ENCODE results near the gene MAP7D2. TPM values are rescaled to one million over a fixed set of nuclear protein-coding genes. Genes with fewer than 3 reads are reported as not detected.

Gene MAP7D2
- total RNA-seq, 1 experiment from 2014 or later: 0.91 TPM

DNA sequence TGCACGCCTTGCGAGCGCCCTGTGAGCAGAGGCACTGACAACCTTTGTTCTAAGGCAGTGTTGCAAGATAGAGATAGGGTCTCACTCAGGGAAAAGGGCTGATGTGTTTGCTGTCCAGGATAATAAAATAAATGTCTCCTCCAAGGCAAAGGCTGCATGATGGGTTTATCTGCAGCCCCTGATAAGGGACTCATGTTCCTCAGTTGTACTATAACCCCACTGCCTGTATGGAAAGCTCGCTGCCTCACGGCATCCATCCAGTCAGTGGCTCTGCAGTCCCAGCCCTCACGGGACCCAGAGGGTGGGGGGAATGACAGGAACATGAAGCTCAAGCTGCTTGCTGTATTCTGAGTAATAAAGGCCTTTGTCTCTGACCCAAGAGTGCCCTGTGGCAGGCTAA is 148.4 kb downstream of the MAP7D2 start:
- H3K79me2 ChIP-seq (ENCODE audit: low read length): no peaks in the 10 kb centered on the region
- no peaks in the 10 kb centered on the region for H4K20me1 ChIP-seq (ENCODE audit: low read length)
- H3K9me2 ChIP-seq (replicated peaks; ENCODE audit: low read length): no peaks in the 10 kb centered on the region
- DNase-seq: no peak
- ChIA-PET POLR2A (ENCODE audit: unreplicated experiment) (no interaction called here), CTCF (no interaction called here)
- no peak overlapping the region for H3K4me3 ChIP-seq (ENCODE audit: low read length)
- peaks cover 9% of the 10 kb centered on the region for H3K36me3 ChIP-seq (ENCODE audit: low read depth, low read length)
- no peak overlapping the region for H3K27ac ChIP-seq (ENCODE audit: low read length)
- H3K27me3 ChIP-seq (ENCODE audit: low read length): no peaks in the 10 kb centered on the region
- H3F3A ChIP-seq (ENCODE audit: low read length, unreplicated experiment): no peaks in the 10 kb centered on the region
- no TSS peak for BruUV-seq (replicated peaks)
- no peaks in the 10 kb centered on the region for H3K9me3 ChIP-seq (ENCODE audit: low read length)
- H2AFZ ChIP-seq (ENCODE audit: low read length): no peak overlapping the region
- peaks cover 8% of the 10 kb centered on the region; the same call in 1 of the 2 replicates for H3K4me1 ChIP-seq (ENCODE audit: insufficient read depth, low read length)
- no peak overlapping the region for H3K9ac ChIP-seq (ENCODE audit: low read length)
- ATAC-seq: no peak
- TF ChIP-seq EZH2 (IDR thresholded peaks at IDR 0.05; ENCODE audit: low read length, unreplicated experiment): no peak
- TF ChIP-seq EZH2phosphoT487 (IDR thresholded peaks at IDR 0.05; ENCODE audit: borderline replicate concordance, low read length): no peak
- no peak for TF ChIP-seq CTCF (conservative IDR thresholded peaks at IDR 0.05; ENCODE audit: low read depth, low read length)
- no peak overlapping the region for H3K4me2 ChIP-seq (ENCODE audit: low read length)
- intact Hi-C loops (cut with micrococcal nuclease): no loop called here

DNA sequence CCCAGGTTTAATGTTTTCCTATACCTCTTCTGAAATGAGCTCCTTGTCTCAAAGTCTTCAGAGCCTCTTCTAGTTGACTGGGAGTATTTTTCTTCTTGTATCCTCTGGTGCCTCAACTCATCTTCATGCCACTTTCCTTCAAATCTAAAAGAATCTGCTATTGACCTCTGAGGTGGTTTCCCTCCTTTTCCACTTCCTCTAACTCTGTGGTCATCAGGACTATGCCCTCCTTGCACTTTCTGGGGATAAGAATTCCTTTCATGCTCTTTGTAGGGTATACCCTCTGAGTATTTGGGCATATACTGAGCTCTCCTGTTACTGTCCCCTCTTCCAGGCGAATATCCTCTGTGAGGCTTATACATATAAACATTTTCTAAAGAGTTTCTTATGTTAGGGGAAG is 150.7 kb downstream of the MAP7D2 start:
- no peaks in the 10 kb centered on the region for H4K20me1 ChIP-seq (ENCODE audit: low read length)
- no peaks in the 10 kb centered on the region for H3F3A ChIP-seq (ENCODE audit: low read length, unreplicated experiment)
- H3K4me1 ChIP-seq (ENCODE audit: insufficient read depth, low read length): peaks cover 8% of the 10 kb centered on the region; the same call in 1 of the 2 replicates
- H3K27me3 ChIP-seq (ENCODE audit: low read length): no peaks in the 10 kb centered on the region
- H3K9me2 ChIP-seq (replicated peaks; ENCODE audit: low read length): no peaks in the 10 kb centered on the region
- no peaks in the 10 kb centered on the region for H3K79me2 ChIP-seq (ENCODE audit: low read length)
- peaks cover 9% of the 10 kb centered on the region for H3K36me3 ChIP-seq (ENCODE audit: low read depth, low read length)
- DNase-seq (no peak), ATAC-seq (no peak)
- H3K4me3 ChIP-seq (ENCODE audit: low read length): no peak overlapping the region
- H3K27ac ChIP-seq (ENCODE audit: low read length): no peak overlapping the region
- intact Hi-C loops (cut with micrococcal nuclease): no loop called here
- no peak overlapping the region for H3K9ac ChIP-seq (ENCODE audit: low read length)
- no peak for TF ChIP-seq EZH2 (IDR thresholded peaks at IDR 0.05; ENCODE audit: low read length, unreplicated experiment)
- TF ChIP-seq EZH2phosphoT487 (IDR thresholded peaks at IDR 0.05; ENCODE audit: borderline replicate concordance, low read length): no peak
- no peak for TF ChIP-seq CTCF (conservative IDR thresholded peaks at IDR 0.05; ENCODE audit: low read depth, low read length)
- H3K9me3 ChIP-seq (ENCODE audit: low read length): no peaks in the 10 kb centered on the region
- no peak overlapping the region for H3K4me2 ChIP-seq (ENCODE audit: low read length)
- POLR2A ChIA-PET (ENCODE audit: unreplicated experiment): no interaction called here
- H2AFZ ChIP-seq (ENCODE audit: low read length): no peak overlapping the region
- CTCF ChIA-PET: no interaction called here
- BruUV-seq (replicated peaks): no TSS peak

- H3K27me3 ChIP-seq (ENCODE audit: low read length): no peaks in the 10 kb centered on the region
- no peak overlapping the region for H3K4me3 ChIP-seq (ENCODE audit: low read length)
- ATAC-seq: no peak; the same call in 1 of the 2 replicates
- intact Hi-C loops (cut with micrococcal nuclease): no loop called here
- no peak overlapping the region for H3K4me2 ChIP-seq (ENCODE audit: low read length)
- no peak for TF ChIP-seq CTCF (conservative IDR thresholded peaks at IDR 0.05; ENCODE audit: low read depth, low read length)
- no peak for TF ChIP-seq EZH2 (IDR thresholded peaks at IDR 0.05; ENCODE audit: low read length, unreplicated experiment)
- H2AFZ ChIP-seq (ENCODE audit: low read length): 0 out of 2 replicates have a peak overlapping the region, but pooled peaks have one; percentile 16
- POLR2A ChIA-PET (ENCODE audit: unreplicated experiment): no interaction called here
- no peaks in the 10 kb centered on the region for H4K20me1 ChIP-seq (ENCODE audit: low read length)
- no peaks in the 10 kb centered on the region for H3K9me3 ChIP-seq (ENCODE audit: low read length)
- H3K9me2 ChIP-seq (replicated peaks; ENCODE audit: low read length): no peaks in the 10 kb centered on the region
- peak; percentile 62 for DNase-seq
- peaks cover 8% of the 10 kb centered on the region; the same call in 1 of the 2 replicates for H3K4me1 ChIP-seq (ENCODE audit: insufficient read depth, low read length)
- CTCF ChIA-PET: no interaction called here
- H3F3A ChIP-seq (ENCODE audit: low read length, unreplicated experiment): no peaks in the 10 kb centered on the region
- no TSS peak for BruUV-seq (replicated peaks)
- H3K27ac ChIP-seq (ENCODE audit: low read length): peak overlapping the region; percentile 22; the same call in 1 of the 2 replicates
- no peaks in the 10 kb centered on the region for H3K79me2 ChIP-seq (ENCODE audit: low read length)
- H3K9ac ChIP-seq (ENCODE audit: low read length): no peak overlapping the region
- peaks cover 9% of the 10 kb centered on the region for H3K36me3 ChIP-seq (ENCODE audit: low read depth, low read length)
These were observed 152.5 kb downstream of the MAP7D2 start for GRCh38 chrX:19964017-19964710.
